Measurements from ENCODE around the gene ANKRD28. TPM values are rescaled to one million over a fixed set of nuclear protein-coding genes. Genes with fewer than 3 reads are reported as not detected.

ANKRD28 gene
- total and polyA plus RNA-seq, 2 experiments from 2014 or later: 15.2 to 61.3 TPM

GRCh38 chr3:15665510-15666150 is 132.1 kb downstream of the ANKRD28 start (continued):
- TF ChIP-seq REST (IDR thresholded peaks at IDR 0.05; ENCODE audit: unreplicated experiment): no peak
- TF ChIP-seq CREB1 (CRISPR knock-in tag; IDR thresholded peaks at IDR 0.05; ENCODE audit: low read depth): no peak

- H3K4me2 ChIP-seq: no peak overlapping the region
- no peak overlapping the region for H3K4me3 ChIP-seq
- TF ChIP-seq CREB1 (CRISPR knock-in tag; IDR thresholded peaks at IDR 0.05; ENCODE audit: low read depth) (no peak), EZH2phosphoT487 (IDR thresholded peaks at IDR 0.05; ENCODE audit: unreplicated experiment) (no peak), CTCF (conservative IDR thresholded peaks at IDR 0.05; ENCODE audit: low read depth in 2 of 2) (no peak), STAT1 (IDR thresholded peaks at IDR 0.05; ENCODE audit: unreplicated experiment) (no peak), REST (IDR thresholded peaks at IDR 0.05; ENCODE audit: unreplicated experiment) (no peak), POLR2AphosphoS5 (IDR thresholded peaks at IDR 0.05; ENCODE audit: low read depth) (no peak), ZNF114 (CRISPR knock-in tag; IDR thresholded peaks at IDR 0.05) (no peak), NANOG (IDR thresholded peaks at IDR 0.05; ENCODE audit: borderline replicate concordance) (no peak), ZNF331 (CRISPR knock-in tag; IDR thresholded peaks at IDR 0.05; ENCODE audit: low read depth) (no peak)
- H3K9me2 ChIP-seq (ENCODE audit: insufficient read depth): no peaks in the 10 kb centered on the region
- Mint-ChIP-seq H3K27me3 (ENCODE audit: insufficient read depth, low read depth, poor library complexity) (no peaks in the 10 kb centered on the region), H3K4me3 (no peak overlapping the region), H3K36me3 (ENCODE audit: low read depth) (peaks cover 11% of the 10 kb centered on the region; the same call in 2 of the 3 replicates), H3K4me1 (peaks cover 11% of the 10 kb centered on the region), H3K27ac (no peak overlapping the region), H3K9me3 (peaks cover 10% of the 10 kb centered on the region; the same call in 2 of the 3 replicates)
- H3K4me1 ChIP-seq (ENCODE audit: insufficient read depth): peaks cover 15% of the 10 kb centered on the region
- H3K79me2 ChIP-seq (replicated peaks; ENCODE audit: insufficient read depth): no peaks in the 10 kb centered on the region
- no peaks in the 10 kb centered on the region for H3K27me3 ChIP-seq (ENCODE audit: insufficient read depth)
- DNase-seq (ENCODE audit: low spot score): no peak
- no peaks in the 10 kb centered on the region for H3F3A ChIP-seq (replicated peaks; ENCODE audit: low read depth)
- ATAC-seq: no peak
- no peak overlapping the region for H3K27ac ChIP-seq (ENCODE audit: low read depth)
- no peaks in the 10 kb centered on the region for H3K36me3 ChIP-seq (ENCODE audit: insufficient read depth)
- no peaks in the 10 kb centered on the region for H4K20me1 ChIP-seq (replicated peaks; ENCODE audit: insufficient read depth)
- no peak overlapping the region for H2AFZ ChIP-seq
Observed at GRCh38 chr3:15664144-15664543, 133.6 kb downstream of the ANKRD28 start.
